HCT116 (cell line): Measurements from ENCODE around the gene CYP46A1. TPM values are rescaled to one million over a fixed set of nuclear protein-coding genes. Genes with fewer than 3 reads are reported as not detected.

Source experiments
- ATAC-seq: fragments of 200-7000 bp; cut with Tn5 transposase; 2 replicates; pipeline ENCODE4 v1.9.1; 2020; ENCODE audit warnings: mild to moderate bottlenecking, moderate library complexity
- BruUV-seq: library from RNA; stranded (reverse); fragments of 400-500 nt; replicated peaks from 2 replicates; lab custom pipeline; 2021; lab: Mats Ljungman, UMichigan
- CTCF ChIA-PET: fragments of 300-600 bp; sonication (Branson Sonifier 250); formaldehyde crosslinking; loops from one replicate; lab custom pipeline; 2021; ENCODE audit warnings: antibody characterized with exemption; lab: Charles Lee
- POLR2A ChIA-PET: fragments of 300-600, 350-600 bp; sonication (Branson Sonifier 250); formaldehyde crosslinking; loops from one replicate; lab custom pipeline; 2021; ENCODE audit warnings: antibody characterized with exemption; lab: Charles Lee
- RAD21 ChIA-PET, 2 experiments: fragments of 300-600 bp; sonication (Branson Sonifier 250); formaldehyde crosslinking; loops; one replicate each; lab custom pipeline; 2023; ENCODE audit warnings: low total read pairs in 2 of 2; ENCODE audit not compliant: uncharacterized antibody in 2 of 2, unreplicated experiment in 2 of 2, low non-redundant PET in 1 of 2; lab: Charles Lee
- DNase-seq: peaks from one replicate; pipeline ENCODE4 v3.0.0-alpha.2; 2010; ENCODE audit warnings: low read depth, low spot score
- H2AFZ ChIP-seq: fragments of 200-600 bp; shearing (Covaris generic), sonication (generic); 2 replicates; pipeline ENCODE4 v1.6.1; 2017; ENCODE audit warnings: low read depth, mixed run types, mixed read lengths, antibody characterized with exemption, low read length; ENCODE audit not compliant: poor library complexity, severe bottlenecking
- H3K27ac ChIP-seq: 2 replicates; pipeline ENCODE4 v1.5.1; 2012; ENCODE audit warnings: low read depth, low read length
- H3K27me3 ChIP-seq: fragments of 200-600 bp; sonication (generic); 2 replicates; pipeline ENCODE4 v1.6.1; 2016; ENCODE audit warnings: mixed run types, low read length, mixed read lengths; ENCODE audit not compliant: insufficient read depth
- H3K36me3 ChIP-seq, 2 experiments: fragments of 200-500 bp in 1 of 2; fragments of 200-600 bp in 1 of 2; sonication (Bioruptor generic) in 1 of 2; sonication (generic) in 1 of 2; 2 replicates each; pipeline versions ENCODE4 v1.5.1 to v1.6.1; 2014 to 2016; ENCODE audit warnings: low read length in 2 of 2, inconsistent platforms in 1 of 2, mixed read lengths in 1 of 2, mixed run types in 1 of 2; ENCODE audit not compliant: insufficient read depth in 2 of 2, control insufficient read depth in 1 of 2
- H3K4me1 ChIP-seq, 2 experiments: fragments of 200-600 bp in 1 of 2; sonication (generic) in 1 of 2; 2 replicates each; pipeline versions ENCODE4 v1.5.1 to v1.6.1; 2012 to 2017; ENCODE audit warnings: low read length in 2 of 2, inconsistent platforms in 1 of 2, mild to moderate bottlenecking in 1 of 2, mixed read lengths in 1 of 2, mixed run types in 1 of 2, moderate library complexity in 1 of 2; ENCODE audit not compliant: insufficient read depth in 2 of 2, control insufficient read depth in 1 of 2
- H3K4me2 ChIP-seq: fragments of 200-600 bp; sonication (generic); 2 replicates; pipeline ENCODE4 v1.6.1; 2017; ENCODE audit warnings: mixed run types, low read length, mixed read lengths
- H3K4me3 ChIP-seq, 2 experiments: fragments of 200-600 bp in 1 of 2; sonication (generic) in 1 of 2; replicated peaks in 1 of 2; 2 replicates each; pipeline ENCODE4 v1.5.1; 2011 to 2016; ENCODE audit warnings: low read length in 2 of 2, control low read depth in 1 of 2, low read depth in 1 of 2, mild to moderate bottlenecking in 1 of 2, mixed read lengths in 1 of 2, mixed run types in 1 of 2
- H3K79me2 ChIP-seq: fragments of 200-600 bp; sonication (generic); 2 replicates; pipeline ENCODE4 v1.6.1; 2017; ENCODE audit warnings: mild to moderate bottlenecking, mixed run types, low read length, moderate library complexity, mixed read lengths; ENCODE audit not compliant: insufficient read depth
- H3K9ac ChIP-seq: fragments of 200-600 bp; sonication (generic); 2 replicates; pipeline ENCODE4 v1.6.1; 2016; ENCODE audit warnings: low read length, mixed read lengths
- H3K9me2 ChIP-seq: fragments of 200-600 bp; sonication (generic), shearing (Covaris generic); 2 replicates; pipeline ENCODE4 v1.6.1; 2017; ENCODE audit warnings: mixed run types, mild to moderate bottlenecking, moderate library complexity; ENCODE audit not compliant: insufficient read depth
- H3K9me3 ChIP-seq, 2 experiments: fragments of 200-500 bp in 1 of 2; fragments of 200-600 bp in 1 of 2; sonication (Bioruptor generic) in 1 of 2; sonication (generic) in 1 of 2; 2 replicates each; pipeline ENCODE4 v1.6.1; 2014 to 2017; ENCODE audit warnings: low read length in 2 of 2, mixed read lengths in 2 of 2, inconsistent platforms in 1 of 2, low read depth in 1 of 2, mild to moderate bottlenecking in 1 of 2, mixed run types in 1 of 2, moderate library complexity in 1 of 2; ENCODE audit not compliant: control insufficient read depth in 1 of 2, insufficient read depth in 1 of 2
- H4K20me1 ChIP-seq: fragments of 200-600 bp; sonication (generic), shearing (Covaris generic); 2 replicates; pipeline ENCODE4 v1.6.1; 2017; ENCODE audit warnings: mixed run types, mild to moderate bottlenecking, moderate library complexity; ENCODE audit not compliant: insufficient read depth
- CEBPB ChIP-seq: IDR thresholded peaks from 2 replicates; pipeline ENCODE4 v1.6.1; 2012; ENCODE audit warnings: low read depth
- EGR1 ChIP-seq: IDR thresholded peaks from 2 replicates; pipeline ENCODE4 v1.6.1; 2012; ENCODE audit warnings: low read depth
- ELF1 ChIP-seq: IDR thresholded peaks from 2 replicates; pipeline ENCODE4 v1.6.1; 2012; ENCODE audit warnings: low read depth, borderline replicate concordance
- EZH2 ChIP-seq: fragments of 200-600 bp; sonication (generic); IDR thresholded peaks from 2 replicates; pipeline ENCODE4 v1.6.1; 2017; ENCODE audit warnings: antibody characterized with exemption, mixed run types
- EZH2phosphoT487 ChIP-seq: fragments of 200-600 bp; IDR thresholded peaks from 2 replicates; pipeline ENCODE4 v1.6.1; 2018; ENCODE audit warnings: antibody characterized with exemption, borderline replicate concordance
- FOSL1 ChIP-seq: IDR thresholded peaks from 2 replicates; pipeline ENCODE4 v1.6.1; 2012; ENCODE audit warnings: low read depth
- JUND ChIP-seq: IDR thresholded peaks from 2 replicates; pipeline ENCODE4 v1.6.1; 2012
- POLR2A ChIP-seq: IDR thresholded peaks from 2 replicates; pipeline ENCODE4 v1.7.0; 2011; ENCODE audit warnings: borderline replicate concordance; ENCODE audit not compliant: insufficient read depth, insufficient read length; ENCODE audit errors: extremely low read depth
- RAD21 ChIP-seq: IDR thresholded peaks from 2 replicates; pipeline ENCODE4 v1.6.1; 2012; ENCODE audit warnings: low read depth, mild to moderate bottlenecking
- SIN3A ChIP-seq: IDR thresholded peaks from 2 replicates; pipeline ENCODE4 v1.6.1; 2012; ENCODE audit warnings: low read depth
- SP1 ChIP-seq: IDR thresholded peaks from 2 replicates; pipeline ENCODE4 v1.6.1; 2012; ENCODE audit warnings: low read depth
- SRF ChIP-seq: IDR thresholded peaks from 2 replicates; pipeline ENCODE4 v1.6.1; 2012; ENCODE audit warnings: low read depth
- TCF7L2 ChIP-seq: IDR thresholded peaks from 2 replicates; pipeline ENCODE4 v1.7.0; 2011; ENCODE audit warnings: borderline replicate concordance, inconsistent platforms; ENCODE audit not compliant: insufficient read depth, insufficient read length; ENCODE audit errors: extremely low read depth
- YY1 ChIP-seq: IDR thresholded peaks from 2 replicates; pipeline ENCODE4 v1.6.1; 2011; ENCODE audit warnings: low read length, low read depth, moderate library complexity, mild to moderate bottlenecking; ENCODE audit not compliant: insufficient replicate concordance; ENCODE audit errors: extremely low read depth
- ZFX ChIP-seq: fragments of 450-650 bp; IDR thresholded peaks from 2 replicates; pipeline ENCODE4 v1.6.1; 2017
- ZNF274 ChIP-seq: fragments of 200-500 bp; sonication (Bioruptor generic); IDR thresholded peaks from 2 replicates; pipeline ENCODE4 v1.6.1; 2014; ENCODE audit warnings: mild to moderate bottlenecking, low read depth, low read length, inconsistent platforms
- intact Hi-C: fragments of 100-400 bp; cut with micrococcal nuclease; formaldehyde crosslinking; loops from 2 replicates; pipeline ENCODE4 v1.10.0; 2022
- total RNA-seq: library from RNA; stranded (reverse); gene quantifications from one replicate; pipeline ENCODE4 v1.2.1, GENCODE V29; 2021; ENCODE audit not compliant: unreplicated experiment
- TF ChIP-seq, protein P1 (sequence below): IDR thresholded peaks from 2 replicates; pipeline ENCODE4 v1.6.1; 2011; ENCODE audit warnings: mild to moderate bottlenecking, low read length, moderate library complexity; ENCODE audit not compliant: insufficient replicate concordance; ENCODE audit errors: extremely low read depth
- TF ChIP-seq, protein P2 (sequence below): IDR thresholded peaks from 2 replicates; pipeline ENCODE4 v1.6.1; 2012
- TF ChIP-seq, protein P3 (sequence below), 3 experiments: fragments of 200-600 bp in 1 of 3; sonication (generic) in 1 of 3; IDR thresholded peaks in 2 of 3; conservative IDR thresholded peaks in 1 of 3; 2 replicates each; pipeline ENCODE4 v1.5.1; 2012 to 2017; ENCODE audit warnings: low read depth in 2 of 3, low read length in 2 of 3, antibody characterized with exemption in 1 of 3, borderline replicate concordance in 1 of 3, control low read depth in 1 of 3, mild to moderate bottlenecking in 1 of 3, mixed read lengths in 1 of 3, mixed run types in 1 of 3, moderate library complexity in 1 of 3; ENCODE audit not compliant: insufficient read depth in 1 of 3

The CYP46A1 gene
- total RNA-seq, 1 experiment from 2014 or later, result 0.76 TPM

DNA sequence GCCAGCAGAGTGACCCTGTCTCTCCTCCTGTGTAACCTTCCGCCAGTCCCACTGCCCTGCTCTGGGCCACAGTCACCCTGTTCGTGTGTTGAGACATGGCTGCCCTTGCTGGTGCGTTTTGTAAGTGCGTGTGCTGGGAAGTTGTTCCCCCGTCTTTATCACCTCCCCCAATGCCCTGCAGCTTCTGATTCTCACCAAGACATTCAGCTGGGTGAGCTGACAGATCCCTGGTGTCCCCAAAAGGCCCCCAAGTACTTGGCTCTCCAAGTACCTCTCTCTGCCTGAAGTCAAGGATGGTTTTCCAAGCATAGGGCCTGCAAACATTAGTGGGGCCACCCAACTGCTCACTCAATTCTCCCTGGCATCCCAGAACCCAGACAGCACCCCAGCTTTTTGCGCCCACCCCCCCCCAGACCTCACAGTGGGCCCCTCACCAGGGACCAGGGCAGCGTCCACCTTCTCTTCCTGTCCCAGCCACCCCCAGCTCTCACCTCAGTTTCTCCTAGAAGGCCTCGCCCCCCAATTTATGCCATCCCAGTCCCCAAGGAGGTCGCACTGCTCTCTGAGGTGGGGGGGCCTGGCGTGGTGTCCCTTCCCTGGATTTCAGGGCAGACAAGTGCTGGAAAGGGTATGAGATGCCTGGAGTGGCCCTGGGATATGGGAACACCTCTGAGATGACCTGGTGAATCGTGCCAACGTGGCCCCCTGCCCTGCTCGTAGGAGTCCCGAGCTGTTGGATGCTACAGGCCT lies 57.3 kb downstream of the CYP46A1 start:
- Histone ChIP-seq H3K9me2 (no peaks in the 10 kb centered on the region), H3K79me2 (no peaks in the 10 kb centered on the region), H4K20me1 (no peaks in the 10 kb centered on the region), H3K4me3 (no peak overlapping the region)
- RAD21 ChIA-PET, result no interaction called here
- intact Hi-C loops, result no loop called here
- DNase-seq, result no peak
- TF ChIP-seq CEBPB (no peak), SIN3A (no peak), YY1 (no peak), RAD21 (no peak), TCF7L2 (no peak), ZFX (no peak), EZH2phosphoT487 (no peak), POLR2A (no peak), JUND (no peak), SP1 (no peak), ZNF274 (no peak), EZH2 (no peak), ELF1 (no peak), FOSL1 (no peak), EGR1 (no peak), SRF (no peak)
- TF ChIP-seq, protein P1, sequence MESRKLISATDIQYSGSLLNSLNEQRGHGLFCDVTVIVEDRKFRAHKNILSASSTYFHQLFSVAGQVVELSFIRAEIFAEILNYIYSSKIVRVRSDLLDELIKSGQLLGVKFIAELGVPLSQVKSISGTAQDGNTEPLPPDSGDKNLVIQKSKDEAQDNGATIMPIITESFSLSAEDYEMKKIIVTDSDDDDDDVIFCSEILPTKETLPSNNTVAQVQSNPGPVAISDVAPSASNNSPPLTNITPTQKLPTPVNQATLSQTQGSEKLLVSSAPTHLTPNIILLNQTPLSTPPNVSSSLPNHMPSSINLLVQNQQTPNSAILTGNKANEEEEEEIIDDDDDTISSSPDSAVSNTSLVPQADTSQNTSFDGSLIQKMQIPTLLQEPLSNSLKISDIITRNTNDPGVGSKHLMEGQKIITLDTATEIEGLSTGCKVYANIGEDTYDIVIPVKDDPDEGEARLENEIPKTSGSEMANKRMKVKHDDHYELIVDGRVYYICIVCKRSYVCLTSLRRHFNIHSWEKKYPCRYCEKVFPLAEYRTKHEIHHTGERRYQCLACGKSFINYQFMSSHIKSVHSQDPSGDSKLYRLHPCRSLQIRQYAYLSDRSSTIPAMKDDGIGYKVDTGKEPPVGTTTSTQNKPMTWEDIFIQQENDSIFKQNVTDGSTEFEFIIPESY, result no peak
- TF ChIP-seq, protein P2, sequence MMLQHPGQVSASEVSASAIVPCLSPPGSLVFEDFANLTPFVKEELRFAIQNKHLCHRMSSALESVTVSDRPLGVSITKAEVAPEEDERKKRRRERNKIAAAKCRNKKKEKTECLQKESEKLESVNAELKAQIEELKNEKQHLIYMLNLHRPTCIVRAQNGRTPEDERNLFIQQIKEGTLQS, result no peak
- TF ChIP-seq, protein P3, sequence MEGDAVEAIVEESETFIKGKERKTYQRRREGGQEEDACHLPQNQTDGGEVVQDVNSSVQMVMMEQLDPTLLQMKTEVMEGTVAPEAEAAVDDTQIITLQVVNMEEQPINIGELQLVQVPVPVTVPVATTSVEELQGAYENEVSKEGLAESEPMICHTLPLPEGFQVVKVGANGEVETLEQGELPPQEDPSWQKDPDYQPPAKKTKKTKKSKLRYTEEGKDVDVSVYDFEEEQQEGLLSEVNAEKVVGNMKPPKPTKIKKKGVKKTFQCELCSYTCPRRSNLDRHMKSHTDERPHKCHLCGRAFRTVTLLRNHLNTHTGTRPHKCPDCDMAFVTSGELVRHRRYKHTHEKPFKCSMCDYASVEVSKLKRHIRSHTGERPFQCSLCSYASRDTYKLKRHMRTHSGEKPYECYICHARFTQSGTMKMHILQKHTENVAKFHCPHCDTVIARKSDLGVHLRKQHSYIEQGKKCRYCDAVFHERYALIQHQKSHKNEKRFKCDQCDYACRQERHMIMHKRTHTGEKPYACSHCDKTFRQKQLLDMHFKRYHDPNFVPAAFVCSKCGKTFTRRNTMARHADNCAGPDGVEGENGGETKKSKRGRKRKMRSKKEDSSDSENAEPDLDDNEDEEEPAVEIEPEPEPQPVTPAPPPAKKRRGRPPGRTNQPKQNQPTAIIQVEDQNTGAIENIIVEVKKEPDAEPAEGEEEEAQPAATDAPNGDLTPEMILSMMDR (IDR thresholded peaks at IDR 0.05 in 2 of 3, conservative IDR thresholded peaks at IDR 0.05 in 1 of 3; ENCODE audit: borderline replicate concordance in 1 of 3, insufficient read depth in 1 of 3, low read depth in 2 of 3, low read length in 2 of 3), result no peak
- TF ChIP-seq, all 23 proteins: peak for 0
- no TSS peak for BruUV-seq
- Histone ChIP-seq H3K27me3 (no peaks in the 10 kb centered on the region), H3K36me3 (no peaks in the 10 kb centered on the region), H3K9me3 (no peaks in the 10 kb centered on the region), H3K4me2 (no peak overlapping the region), H3K9ac (no peak overlapping the region), H3K27ac (no peak overlapping the region), H2AFZ (no peak overlapping the region), H3K4me1 (peaks cover 9 to 17% of the 10 kb centered on the region in 2 experiments; a peak in 3 of 4 replicates)
- ATAC-seq, result no peak
- ChIA-PET POLR2A (no interaction called here), CTCF (no interaction called here)
